WERI-Rb-1 (cell line): Measurements from ENCODE around the gene CYGB.
A peak's percentile ranks its signal among the peaks of the same experiment; 100 is the strongest.

Experiments
- DNase-seq: peaks from one replicate; pipeline ENCODE4 v3.0.0-alpha.2; 2020
- H3K27ac ChIP-seq: fragments of 250-450 bp; sonication (Bioruptor Pico); 2 replicates; pipeline ENCODE4 v1.5.1; 2020; ENCODE audit warnings: mild to moderate bottlenecking, moderate library complexity
- H3K27me3 ChIP-seq: fragments of 250-450 bp; sonication (Bioruptor Pico); 2 replicates; pipeline ENCODE4 v1.5.1; 2021; ENCODE audit warnings: mild to moderate bottlenecking, low read depth, moderate library complexity; ENCODE audit not compliant: insufficient read depth, severe bottlenecking
- H3K36me3 ChIP-seq: fragments of 250-450 bp; sonication (Bioruptor Pico); 2 replicates; pipeline ENCODE4 v1.5.1; 2020; ENCODE audit warnings: mild to moderate bottlenecking, moderate library complexity
- H3K4me3 ChIP-seq: 2 replicates; pipeline ENCODE4 v1.5.1; 2011; ENCODE audit warnings: low read depth, mild to moderate bottlenecking, control low read depth, low read length
- H3K9me3 ChIP-seq: fragments of 250-450 bp; sonication (Bioruptor Pico); 2 replicates; pipeline ENCODE4 v1.5.1; 2021; ENCODE audit warnings: mild to moderate bottlenecking, moderate library complexity; ENCODE audit not compliant: severe bottlenecking
- CTCF ChIP-seq: IDR thresholded peaks from 2 replicates; pipeline ENCODE4 v1.5.1; 2011; ENCODE audit warnings: low read depth, mild to moderate bottlenecking, control low read depth, inconsistent platforms, low read length

The CYGB gene

DNA sequence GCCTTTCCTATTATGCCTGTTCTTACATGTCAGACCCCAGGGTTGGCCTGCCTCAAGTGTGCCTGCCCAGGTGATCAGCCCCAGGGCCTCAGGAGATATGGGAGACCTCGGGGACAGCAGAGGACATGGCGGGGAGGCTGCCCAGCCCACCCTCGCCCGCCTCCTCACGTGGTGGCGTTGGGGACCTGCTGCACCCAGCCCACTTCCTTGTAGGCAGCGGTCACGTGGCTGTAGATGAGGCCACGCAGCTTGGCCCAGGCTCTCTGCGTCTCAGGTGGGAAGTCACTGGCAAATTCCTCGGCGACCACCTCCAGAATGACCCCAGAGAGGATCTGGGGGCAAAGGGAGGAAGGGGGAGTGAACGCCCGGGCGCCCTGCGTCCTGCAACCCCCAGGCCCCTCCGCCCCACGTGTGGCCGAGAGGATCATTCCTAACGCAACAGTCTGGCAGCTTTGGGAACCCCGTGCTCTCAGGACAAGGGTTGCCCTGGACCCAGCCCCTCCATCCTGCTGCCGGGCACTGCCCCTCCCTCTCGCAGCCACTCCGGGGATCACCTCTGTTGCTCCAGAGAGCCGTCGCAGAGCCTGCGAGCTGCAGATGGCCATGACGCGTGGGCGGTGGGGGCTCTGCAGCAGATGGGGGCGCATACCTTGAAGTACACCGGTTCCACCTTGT is 6.6 kb downstream of the CYGB start:
- peak overlapping the region; percentile 61 for H3K27ac ChIP-seq

DNA sequence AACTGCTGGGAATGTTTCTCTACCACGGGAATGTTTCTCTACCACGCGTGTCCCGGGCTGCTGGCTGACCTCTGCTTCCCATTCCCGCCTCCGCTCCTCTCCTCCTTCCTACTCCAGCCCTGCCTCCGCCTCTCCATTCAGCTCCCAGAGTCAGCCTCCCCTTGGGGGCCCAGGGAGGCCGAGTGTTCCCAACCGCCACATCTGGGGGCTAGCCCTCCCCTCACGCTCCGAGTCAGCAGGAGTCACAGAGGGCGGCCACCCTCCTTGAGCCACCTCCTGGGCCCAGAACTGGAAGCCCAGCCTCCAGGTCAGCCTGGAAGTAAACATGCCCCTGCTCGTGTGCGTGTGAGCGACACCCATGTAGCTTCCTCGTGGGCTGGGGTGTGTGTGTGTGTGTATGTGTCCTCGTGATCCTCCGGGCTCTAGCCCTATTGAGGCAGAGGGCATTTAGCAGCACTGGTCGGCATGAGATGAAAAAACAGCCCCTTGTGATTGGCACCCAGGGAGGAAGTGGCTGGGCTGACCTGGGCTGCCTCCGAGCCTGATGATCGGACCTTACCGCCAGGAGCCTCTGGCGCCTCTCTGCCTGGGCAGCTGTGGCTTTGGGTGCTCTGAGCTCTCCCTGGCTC is 7.3 kb downstream of the CYGB start:
- DNase-seq = peak; percentile 52
- H3K4me3 ChIP-seq = no peak overlapping the region
- H3K27ac ChIP-seq = peak overlapping the region; percentile 61
- no peaks in the 10 kb centered on the region for H3K27me3 ChIP-seq
- H3K36me3 ChIP-seq = no peaks in the 10 kb centered on the region
- no peaks in the 10 kb centered on the region for H3K9me3 ChIP-seq
- no peak for TF ChIP-seq CTCF

More for the DNA sequence above, 6.6 kb downstream of the CYGB start:
- TF ChIP-seq CTCF = no peak
- Histone ChIP-seq H3K4me3 (no peak overlapping the region), H3K27me3 (no peaks in the 10 kb centered on the region), H3K9me3 (no peaks in the 10 kb centered on the region), H3K36me3 (no peaks in the 10 kb centered on the region)
- DNase-seq = peak; percentile 88

DNA sequence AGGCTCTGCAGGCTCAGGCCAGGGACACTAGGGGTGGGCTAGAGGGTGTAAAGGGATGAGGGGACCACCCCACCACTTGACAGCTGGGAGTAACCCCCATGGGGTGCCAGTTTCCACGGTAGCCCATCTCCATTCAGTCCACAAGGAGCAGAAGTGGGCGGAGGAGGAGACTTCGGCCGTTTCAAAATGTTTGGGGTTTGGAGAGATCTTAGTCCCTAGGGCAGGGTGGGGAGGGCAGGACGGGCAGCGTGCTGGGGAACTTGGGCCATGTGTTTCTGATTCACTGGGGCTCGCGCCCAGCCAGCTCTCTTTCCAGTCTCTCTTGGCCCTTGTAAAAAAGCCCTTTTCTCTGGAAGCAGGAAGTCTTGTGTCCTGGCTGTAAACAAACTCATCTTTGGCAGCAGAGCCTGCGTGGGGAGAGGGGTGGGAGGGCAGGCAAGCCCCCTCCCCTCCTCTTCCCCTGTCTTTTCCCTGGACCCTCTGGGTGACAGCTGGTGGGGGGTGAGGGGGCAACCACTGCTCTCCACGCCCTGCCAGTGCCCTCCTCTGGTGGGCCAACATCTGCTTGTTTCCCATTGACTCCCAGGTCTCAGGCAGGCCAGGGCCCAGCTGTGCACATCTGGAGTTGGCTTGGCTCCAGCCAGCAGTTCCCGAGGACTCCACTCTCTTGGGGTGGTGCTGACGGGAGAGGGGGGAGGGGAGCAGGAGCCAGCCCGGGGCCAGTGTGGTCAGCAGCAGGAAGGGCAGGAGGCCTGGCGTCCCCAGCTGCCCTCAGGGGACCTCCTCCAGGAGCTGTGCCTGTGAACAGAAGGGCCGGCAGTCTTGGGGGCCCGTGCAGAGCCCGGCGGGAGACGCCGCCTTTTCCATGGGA is 8.1 kb downstream of the CYGB start:
- no peak overlapping the region for H3K4me3 ChIP-seq
- no peaks in the 10 kb centered on the region for H3K36me3 ChIP-seq
- peak overlapping the region; percentile 61 for H3K27ac ChIP-seq
- peak; percentile 70 for DNase-seq
- no peaks in the 10 kb centered on the region for H3K27me3 ChIP-seq
- H3K9me3 ChIP-seq = no peaks in the 10 kb centered on the region
- no peak for TF ChIP-seq CTCF

GRCh38 chr17:76528528-76529223 is 8.8 kb downstream of the CYGB start:
- H3K36me3 ChIP-seq = no peaks in the 10 kb centered on the region
- no peak for DNase-seq
- no peak for TF ChIP-seq CTCF
- no peak overlapping the region for H3K4me3 ChIP-seq
- H3K27ac ChIP-seq = no peak overlapping the region; the same call in 1 of the 2 replicates
- H3K9me3 ChIP-seq = no peaks in the 10 kb centered on the region
- H3K27me3 ChIP-seq = no peaks in the 10 kb centered on the region

DNA sequence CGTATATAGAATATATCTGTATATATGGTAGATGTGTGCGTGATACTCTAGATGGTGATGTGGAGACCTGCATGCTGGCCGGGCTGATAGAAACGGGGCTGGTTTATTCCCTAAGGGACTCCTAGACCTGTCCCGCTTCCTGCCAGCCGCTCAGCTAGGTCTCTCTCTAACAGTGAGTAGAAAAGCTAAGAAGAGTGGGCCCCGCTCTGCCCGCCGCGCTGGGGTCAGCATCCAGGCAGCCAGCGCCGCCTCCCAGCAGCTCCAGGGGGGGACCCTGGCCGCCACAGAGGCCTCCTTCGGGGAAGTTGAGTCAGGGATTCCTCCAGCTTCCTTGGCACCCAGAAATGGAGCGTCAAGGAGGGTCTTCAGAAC is 9.4 kb downstream of the CYGB start:
- Histone ChIP-seq H3K9me3 (no peaks in the 10 kb centered on the region), H3K4me3 (no peak overlapping the region), H3K27me3 (no peaks in the 10 kb centered on the region), H3K36me3 (no peaks in the 10 kb centered on the region), H3K27ac (no peak overlapping the region)
- no peak for DNase-seq
- no peak for TF ChIP-seq CTCF
